HG03095 (cell line): ENCODE data around the gene WNT3A.

Experiments
- ATAC-seq: cut with Tn5 transposase; IDR thresholded peaks from one replicate; pipeline ENCODE4 v1.9.1; 2021; ENCODE audit warnings: moderate library complexity; ENCODE audit not compliant: unreplicated experiment

WNT3A gene

GRCh38 chr1:228066891-228067654 lies 60.3 kb downstream of the WNT3A start:
- ATAC-seq, result no peak

- ATAC-seq, result no peak
These were observed 61.6 kb downstream of the WNT3A start for GRCh38 chr1:228068359-228068758.

- no peak for ATAC-seq
These were observed 63.4 kb downstream of the WNT3A start for GRCh38 chr1:228070173-228070572.

- no peak for ATAC-seq
These were observed 64.1 kb downstream of the WNT3A start for GRCh38 chr1:228070851-228071250.

GRCh38 chr1:228071839-228072657 lies 65.2 kb downstream of the WNT3A start:
- no peak for ATAC-seq

- ATAC-seq, result no peak
These were observed 65.9 kb downstream of the WNT3A start for GRCh38 chr1:228072658-228073043.

GRCh38 chr1:228073061-228073856 lies 66.5 kb downstream of the WNT3A start:
- no peak for ATAC-seq

- ATAC-seq, result no peak
These were observed 67.2 kb downstream of the WNT3A start for GRCh38 chr1:228073857-228074545.

GRCh38 chr1:228074954-228075730 lies 68.3 kb downstream of the WNT3A start:
- ATAC-seq, result no peak

- no peak for ATAC-seq
These were observed 69.0 kb downstream of the WNT3A start for GRCh38 chr1:228075801-228076271.

GRCh38 chr1:228076796-228077430 lies 70.1 kb downstream of the WNT3A start:
- ATAC-seq, result no peak

GRCh38 chr1:228077565-228078330 lies 71.0 kb downstream of the WNT3A start:
- no peak for ATAC-seq

- no peak for ATAC-seq
These were observed 72.2 kb downstream of the WNT3A start for GRCh38 chr1:228079013-228079412.

GRCh38 chr1:228079601-228080263 lies 72.9 kb downstream of the WNT3A start:
- ATAC-seq, result no peak

- no peak for ATAC-seq
These were observed 74.3 kb downstream of the WNT3A start for GRCh38 chr1:228081144-228081543.

- ATAC-seq, result peak; percentile 14
These were observed 74.9 kb downstream of the WNT3A start for GRCh38 chr1:228081578-228082213.

GRCh38 chr1:228082214-228082917 lies 75.6 kb downstream of the WNT3A start, which contains the start of gene ARF1:
Gene ARF1, plus strand, starts transcription at chr1:228082708. Its CDS starts 14,407 bp downstream, at chr1:228097115.
- ATAC-seq, result peak; percentile 75
